ELR (cell line): ENCODE results near the gene PIGH.
"Not testable (repeated sequence)": the region's sequence is repeated elsewhere in the genome, so short reads cannot be mapped to it uniquely, and the experiment has no call there.

Experiments used
- DNase-seq: peaks from one replicate; pipeline ENCODE4 v3.0.0-alpha.2; 2015; ENCODE audit warnings: low read depth

PIGH gene

GRCh38 chr14:67609642-67610310, 9.7 kb upstream of the PIGH start:
- DNase-seq, result no peak

GRCh38 chr14:67607646-67608045, 7.6 kb upstream of the PIGH start:
- DNase-seq, result no peak

- peak; percentile 17 for DNase-seq
Observed at GRCh38 chr14:67602995-67603545, 3.0 kb upstream of the PIGH start.

GRCh38 chr14:67602076-67602475, 2.0 kb upstream of the PIGH start:
- DNase-seq, result no peak

- DNase-seq, result not testable (repeated sequence)
Observed at GRCh38 chr14:67600562-67600974, 500 bp upstream of the PIGH start.

GRCh38 chr14:67595392-67595791, 4.7 kb downstream of the PIGH start:
- DNase-seq, result no peak

GRCh38 chr14:67593650-67594049, 6.4 kb downstream of the PIGH start:
- not testable (repeated sequence) for DNase-seq

GRCh38 chr14:67589204-67589770, 10.8 kb downstream of the PIGH start:
- DNase-seq, result no peak

- DNase-seq, result no peak
Observed at GRCh38 chr14:67586369-67586768, 13.7 kb downstream of the PIGH start.

GRCh38 chr14:67584978-67585377, 15.1 kb downstream of the PIGH start:
- peak; percentile 21 for DNase-seq

GRCh38 chr14:67583711-67584644, 16.1 kb downstream of the PIGH start:
- peak; percentile 69 for DNase-seq

GRCh38 chr14:67582061-67582460, 18.0 kb downstream of the PIGH start:
- DNase-seq, result no peak

GRCh38 chr14:67581643-67582042, 18.4 kb downstream of the PIGH start:
- DNase-seq, result peak; percentile 31

- peak; percentile 13 for DNase-seq
Observed at GRCh38 chr14:67580336-67581171, 19.5 kb downstream of the PIGH start.

GRCh38 chr14:67579636-67580035, 20.4 kb downstream of the PIGH start:
- DNase-seq, result no peak

GRCh38 chr14:67579040-67579439, 21.0 kb downstream of the PIGH start:
- DNase-seq, result no peak

GRCh38 chr14:67577909-67578749, 21.9 kb downstream of the PIGH start:
- DNase-seq, result no peak

- DNase-seq, result no peak
Observed at GRCh38 chr14:67577181-67577808, 22.8 kb downstream of the PIGH start.

- no peak for DNase-seq
Observed at GRCh38 chr14:67576216-67576955, 23.7 kb downstream of the PIGH start.

GRCh38 chr14:67575684-67576083, 24.4 kb downstream of the PIGH start:
- peak; percentile 62 for DNase-seq
